NCI-H345 treated with DMSO at 0.1 percent for 48 hours (cell line): ENCODE data around the gene ZNF582.
A peak's percentile ranks its signal among the peaks of the same experiment; 100 is the strongest.
"Not testable (repeated sequence)": the region's sequence is repeated elsewhere in the genome, so short reads cannot be mapped to it uniquely, and the experiment has no call there.

Experiments used
- DNase-seq: peaks from one replicate; lab custom pipeline; 2025; ENCODE audit not compliant: unreplicated experiment; lab: John Stamatoyannopoulos, UW

ZNF582 gene

DNA sequence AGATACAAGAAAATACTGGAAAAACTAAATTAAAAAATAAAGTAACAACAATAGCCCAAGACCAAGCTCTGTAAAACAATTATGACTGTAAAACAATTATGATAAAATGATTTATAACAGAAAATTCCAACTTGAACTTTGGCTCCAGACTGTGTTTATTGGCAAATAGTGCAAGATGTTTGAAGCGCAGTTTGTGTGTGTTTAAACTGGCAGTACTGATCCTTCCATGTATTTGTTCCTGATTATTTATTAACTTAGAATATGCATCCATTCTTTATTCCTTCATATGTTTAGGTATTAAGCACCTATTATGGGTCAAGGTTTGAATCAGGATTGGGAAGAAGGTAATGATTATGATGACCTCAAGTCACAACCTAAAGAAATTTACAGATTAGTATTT, 37.8 kb downstream of the ZNF582 start:
- DNase-seq, result no peak

GRCh38 chr19:56351208-56351607, 42.1 kb downstream of the ZNF582 start:
- no peak for DNase-seq

DNA sequence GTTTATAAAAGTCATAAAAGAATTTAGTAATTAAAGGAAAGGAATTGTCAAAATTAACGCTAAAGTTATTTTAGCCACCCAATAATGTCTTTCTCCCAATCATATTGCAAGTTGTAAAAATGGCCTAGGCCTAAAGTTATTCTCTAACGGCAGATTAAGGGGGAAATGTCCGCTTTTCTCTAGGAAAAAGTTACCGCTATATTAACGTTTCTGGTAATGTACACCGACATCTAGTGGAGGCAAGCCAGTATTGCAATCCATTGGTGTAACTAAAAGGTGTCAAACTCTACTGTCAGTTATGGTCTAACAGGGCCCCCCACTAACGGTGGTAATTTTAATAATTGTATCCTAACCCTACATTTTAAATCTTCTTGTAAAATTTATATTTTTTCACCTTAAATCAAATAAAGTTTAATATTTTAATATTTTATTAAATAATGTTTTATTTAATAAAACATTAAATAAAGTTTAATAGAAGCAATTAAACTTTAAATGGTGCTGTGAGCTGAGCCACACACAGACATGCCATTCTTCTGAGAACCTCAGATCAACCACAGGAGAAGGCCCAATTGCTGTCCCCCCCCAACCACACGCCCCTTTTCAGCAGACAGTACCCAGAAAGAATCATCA, 42.8 kb downstream of the ZNF582 start:
- DNase-seq, result no peak

GRCh38 chr19:56348289-56348877, 45.0 kb downstream of the ZNF582 start:
- DNase-seq, result no peak

DNA sequence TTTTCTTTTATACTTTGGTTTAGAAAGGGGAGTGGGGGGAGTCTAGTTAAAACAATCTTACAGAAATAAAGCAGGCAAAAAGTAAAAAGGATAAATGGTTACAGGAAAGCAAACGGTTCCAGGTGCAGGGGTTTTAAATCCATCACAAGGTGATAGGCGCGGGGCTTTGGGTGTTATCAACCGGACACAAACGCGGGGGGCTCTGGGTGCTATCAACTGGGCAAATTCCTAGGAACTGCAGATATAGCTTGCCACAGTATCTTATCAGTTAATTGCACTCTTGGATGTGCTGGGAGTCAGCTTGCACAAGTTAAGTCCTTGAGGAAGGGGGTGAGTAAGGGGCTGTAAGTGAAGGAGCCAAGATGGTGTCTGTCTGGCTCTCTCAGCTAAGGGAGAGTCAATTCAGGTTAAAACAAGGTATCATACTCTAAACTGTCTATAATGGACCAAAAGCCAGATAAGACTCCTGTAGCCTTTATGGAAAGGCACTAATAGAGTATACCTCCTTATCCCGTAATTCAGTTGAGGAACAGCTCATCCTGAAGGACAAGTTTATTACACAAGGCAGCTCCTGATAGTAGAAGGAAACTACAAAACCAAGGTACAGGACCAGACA, 46.1 kb downstream of the ZNF582 start:
- DNase-seq, result no peak

GRCh38 chr19:56341948-56342347, 51.4 kb downstream of the ZNF582 start:
- no peak for DNase-seq

- DNase-seq, result not testable (repeated sequence)
Measured at GRCh38 chr19:56339031-56339430, 54.3 kb downstream of the ZNF582 start.

DNA sequence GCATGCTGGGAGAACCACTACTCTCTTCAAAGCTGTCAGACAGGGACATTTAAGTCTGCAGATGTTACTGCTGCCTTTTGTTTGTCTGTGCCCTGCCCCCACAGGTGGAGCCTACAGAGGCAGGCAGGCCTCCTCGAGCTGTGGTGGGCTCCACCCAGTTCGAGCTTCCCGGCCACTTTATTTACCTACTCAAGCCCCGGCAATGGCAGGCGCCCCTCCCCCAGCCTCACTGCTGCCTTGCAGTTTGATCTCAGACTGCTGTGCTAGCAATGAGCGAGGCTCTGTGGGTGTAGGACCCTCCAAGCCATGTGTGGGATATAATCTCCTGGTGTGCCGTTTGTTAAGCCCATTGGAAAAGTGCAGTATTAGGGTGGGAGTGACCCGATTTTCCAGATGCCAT, 56.3 kb downstream of the ZNF582 start:
- not testable (repeated sequence) for DNase-seq

DNA sequence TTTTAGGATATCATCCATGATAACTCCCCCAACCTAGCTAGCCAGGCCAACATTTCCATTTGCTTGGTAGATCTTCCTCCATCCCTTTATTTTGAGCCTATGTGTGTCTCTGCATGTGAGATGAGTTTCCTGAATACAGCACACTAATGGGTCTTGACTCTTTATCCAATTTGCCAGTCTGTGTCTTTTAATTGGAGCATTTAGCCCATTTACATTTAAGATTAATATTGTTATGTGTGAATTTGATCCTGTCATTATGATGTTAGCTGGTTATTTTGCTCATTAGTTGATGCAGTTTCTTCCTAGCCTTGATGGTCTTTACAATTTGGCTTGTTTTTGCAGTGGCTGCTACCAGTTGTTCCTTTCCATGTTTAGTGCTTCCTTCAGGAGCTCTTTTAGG, 58.0 kb downstream of the ZNF582 start:
- DNase-seq, result not testable (repeated sequence)

- peak; percentile 7 for DNase-seq
Measured at GRCh38 chr19:56333506-56333905, 59.8 kb downstream of the ZNF582 start.
